Measurements from ENCODE around the gene MARCHF10. TPM values are rescaled to one million over a fixed set of nuclear protein-coding genes. Genes with fewer than 3 reads are reported as not detected.

Gene MARCHF10
- total RNA-seq, 3 donors from 2014 or later: under 0.01 to 0.16 TPM; not detected in 1

- intact Hi-C loops (cut with DNase I; ENCODE audit: low total_unique reads): no loop called here
- DNase-seq (ENCODE audit: low spot score in 2 of 2): no peak
- no peak overlapping the region for H3K4me3 ChIP-seq
- TF ChIP-seq POLR2AphosphoS5 (IDR thresholded peaks at IDR 0.05): no peak
- no peak for TF ChIP-seq CTCF (IDR thresholded peaks at IDR 0.05)
- TF ChIP-seq POLR2A (IDR thresholded peaks at IDR 0.05): no peak
- peaks cover 0 to 8% of the 10 kb centered on the region in 2 donors for H3K4me1 ChIP-seq
- peak overlapping the region in 1 of 2 donors; percentile 89 for H3K27ac ChIP-seq
- no peaks in the 10 kb centered on the region for H3K36me3 ChIP-seq
- no peaks in the 10 kb centered on the region for H3K27me3 ChIP-seq
- H3K9me3 ChIP-seq: no peaks in the 10 kb centered on the region
Measured at GRCh38 chr17:62706598-62707424, 101.3 kb downstream of the MARCHF10 start.

DNA sequence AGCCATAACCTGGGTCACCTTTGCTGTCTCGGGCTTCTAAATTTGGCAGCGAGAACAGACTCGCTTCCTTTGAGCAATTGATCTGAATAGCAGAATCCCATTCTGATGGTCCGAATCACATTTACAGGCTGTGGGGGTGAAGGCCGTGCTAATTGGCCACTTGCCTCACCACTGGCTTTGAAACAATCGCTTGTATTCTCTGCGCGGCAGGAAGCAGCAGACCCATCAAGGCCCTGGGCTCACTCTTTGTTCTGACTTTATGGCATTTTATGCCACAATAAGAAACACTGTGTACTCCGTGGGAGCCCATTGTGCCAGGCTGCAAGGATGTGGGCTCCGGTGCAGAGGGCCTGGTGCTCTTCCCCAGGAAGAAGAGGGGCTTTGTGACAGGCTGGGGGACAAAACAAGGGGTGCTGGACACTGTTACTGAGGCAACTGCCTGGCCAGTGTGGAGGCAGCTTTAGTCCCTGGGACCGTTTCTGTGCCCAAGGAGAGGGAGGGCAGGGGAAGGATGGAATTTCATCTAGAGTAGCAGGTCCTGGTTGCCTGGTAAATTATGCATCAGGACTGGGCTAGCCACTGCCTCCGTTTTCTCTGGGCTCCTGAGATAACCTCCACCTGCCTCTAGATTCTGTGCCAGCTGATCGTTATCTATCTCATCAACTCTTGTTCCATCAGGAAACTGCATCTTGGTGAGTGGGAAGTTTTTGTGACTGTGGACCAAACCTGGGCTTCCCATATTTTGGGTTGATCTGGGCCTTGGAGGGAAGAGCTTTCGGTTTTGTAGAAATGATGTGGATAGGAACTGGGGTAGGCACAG lies 102.1 kb downstream of the MARCHF10 start:
- H3K4me3 ChIP-seq: peak overlapping the region in 2 of 3 donors; percentile 76 to 98
- H3K9me3 ChIP-seq: no peaks in the 10 kb centered on the region
- no peaks in the 10 kb centered on the region for H3K36me3 ChIP-seq
- no peaks in the 10 kb centered on the region for H3K27me3 ChIP-seq
- DNase-seq (ENCODE audit: low spot score in 2 of 2): no peak
- intact Hi-C loops (cut with DNase I; ENCODE audit: low total_unique reads): no loop called here
- H3K27ac ChIP-seq: peak overlapping the region; percentile 58 to 89
- H3K4me1 ChIP-seq: peaks cover 0 to 8% of the 10 kb centered on the region in 2 donors
- TF ChIP-seq POLR2AphosphoS5 (IDR thresholded peaks at IDR 0.05): no peak

- peaks cover 0 to 8% of the 10 kb centered on the region in 2 donors for H3K4me1 ChIP-seq
- no peak for DNase-seq (ENCODE audit: low spot score in 2 of 2)
- peak overlapping the region; percentile 76 to 89 for H3K27ac ChIP-seq
- peak overlapping the region in 2 of 3 donors; percentile 76 to 98 for H3K4me3 ChIP-seq
- no peaks in the 10 kb centered on the region for H3K9me3 ChIP-seq
- no peak for TF ChIP-seq CTCF (IDR thresholded peaks at IDR 0.05)
- TF ChIP-seq POLR2AphosphoS5 (IDR thresholded peaks at IDR 0.05): no peak
- no peak for TF ChIP-seq POLR2A (IDR thresholded peaks at IDR 0.05)
- intact Hi-C loops (cut with DNase I; ENCODE audit: low total_unique reads): no loop called here
- H3K36me3 ChIP-seq: no peaks in the 10 kb centered on the region
- H3K27me3 ChIP-seq: no peaks in the 10 kb centered on the region
Measured at GRCh38 chr17:62705156-62705777, 102.8 kb downstream of the MARCHF10 start.

DNA sequence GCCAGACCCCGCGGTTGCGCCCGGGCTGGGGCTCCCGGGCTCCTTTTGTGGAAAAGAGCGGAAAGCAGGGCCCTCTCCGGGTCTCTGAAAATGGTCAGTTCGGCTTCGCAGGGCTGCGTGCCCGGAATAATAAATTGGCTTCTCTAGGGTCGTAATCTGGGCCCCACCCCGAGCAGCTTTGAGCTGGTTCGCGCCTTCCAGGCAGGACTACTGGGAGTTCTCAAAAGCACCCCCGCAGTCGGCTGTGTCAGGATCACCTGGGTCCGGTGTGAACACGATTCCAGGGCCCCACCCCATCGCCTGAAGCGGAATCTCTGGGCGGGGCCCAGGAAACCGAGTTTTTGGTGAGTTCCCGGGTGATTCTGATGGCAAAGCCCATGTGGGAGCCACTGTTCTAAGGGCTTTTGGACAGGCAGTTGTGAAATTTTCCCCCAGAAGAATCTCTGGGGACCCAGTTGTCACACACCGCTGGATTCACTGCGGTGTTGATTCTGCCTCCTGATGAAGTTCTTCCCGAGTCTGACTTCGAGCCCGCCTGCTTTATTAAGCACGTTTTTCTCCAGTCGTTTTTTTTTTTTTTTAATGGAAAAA lies 103.6 kb downstream of the MARCHF10 start:
- Histone ChIP-seq H3K36me3 (no peaks in the 10 kb centered on the region), H3K27ac (peak overlapping the region; percentile 76 to 89), H3K4me1 (peaks cover 0 to 8% of the 10 kb centered on the region in 2 donors), H3K4me3 (peak overlapping the region; percentile 57 to 98 (median 76)), H3K9me3 (no peaks in the 10 kb centered on the region), H3K27me3 (no peaks in the 10 kb centered on the region)
- TF ChIP-seq POLR2A (IDR thresholded peaks at IDR 0.05) (no peak), CTCF (IDR thresholded peaks at IDR 0.05) (no peak), POLR2AphosphoS5 (IDR thresholded peaks at IDR 0.05) (no peak)
- intact Hi-C loops (cut with DNase I; ENCODE audit: low total_unique reads): no loop called here
- peak in 1 of 2 donors; percentile 56 for DNase-seq (ENCODE audit: low spot score in 2 of 2)

- Histone ChIP-seq H3K9me3 (no peaks in the 10 kb centered on the region), H3K27ac (peak overlapping the region; percentile 76 to 89), H3K4me3 (peak overlapping the region; percentile 57 to 98 (median 76)), H3K27me3 (no peaks in the 10 kb centered on the region), H3K36me3 (no peaks in the 10 kb centered on the region), H3K4me1 (peaks cover 0 to 8% of the 10 kb centered on the region in 2 donors)
- TF ChIP-seq POLR2A (IDR thresholded peaks at IDR 0.05): no peak
- TF ChIP-seq POLR2AphosphoS5 (IDR thresholded peaks at IDR 0.05): peak in 1 of 3 donors; percentile 56
- peak; percentile 43 to 88 (median 62) for TF ChIP-seq CTCF (IDR thresholded peaks at IDR 0.05)
- intact Hi-C loops (cut with DNase I; ENCODE audit: low total_unique reads): no loop called here
- DNase-seq (ENCODE audit: low spot score in 2 of 2): peak in 1 of 2 donors; percentile 78
Measured at GRCh38 chr17:62703776-62704380, 104.2 kb downstream of the MARCHF10 start.

All from breast epithelium (tissue), 4 donors.